Activated T-cell treated with anti-CD3 and anti-CD28 coated beads, Interleukin-2, amount 50 U/mL, for 24 hours (primary cell): Measurements from ENCODE around the gene VSTM5.

Experiments used
- DNase-seq: peaks from one replicate; pipeline ENCODE4 v3.0.0-alpha.2; 2020
- H3K27ac Mint-ChIP-seq: 2 replicates; pipeline ENCODE4 v1.8.0; 2020; ENCODE audit warnings: mild to moderate bottlenecking, mixed read lengths
- H3K27me3 Mint-ChIP-seq: 2 replicates; pipeline ENCODE4 v1.8.0; 2020; ENCODE audit warnings: mixed read lengths
- H3K36me3 Mint-ChIP-seq: 2 replicates; pipeline ENCODE4 v1.8.0; 2020; ENCODE audit warnings: low read depth, mixed read lengths
- H3K4me1 Mint-ChIP-seq: 2 replicates; pipeline ENCODE4 v1.8.0; 2020; ENCODE audit warnings: low read depth, mixed read lengths
- H3K4me3 Mint-ChIP-seq: 2 replicates; pipeline ENCODE4 v1.8.0; 2020; ENCODE audit warnings: mild to moderate bottlenecking, moderate library complexity, mixed read lengths
- H3K9me3 Mint-ChIP-seq: 2 replicates; pipeline ENCODE4 v1.8.0; 2020; ENCODE audit warnings: mixed read lengths

Gene VSTM5

GRCh38 chr11:93829598-93829997, 20.8 kb downstream of the VSTM5 start:
- H3K36me3 Mint-ChIP-seq, result no peaks in the 10 kb centered on the region
- H3K4me3 Mint-ChIP-seq, result no peak overlapping the region
- H3K4me1 Mint-ChIP-seq, result no peaks in the 10 kb centered on the region
- H3K27me3 Mint-ChIP-seq, result no peaks in the 10 kb centered on the region
- no peak overlapping the region for H3K27ac Mint-ChIP-seq
- DNase-seq, result no peak
- no peaks in the 10 kb centered on the region for H3K9me3 Mint-ChIP-seq

- Mint-ChIP-seq H3K27me3 (no peaks in the 10 kb centered on the region), H3K4me1 (no peaks in the 10 kb centered on the region), H3K27ac (no peak overlapping the region), H3K4me3 (no peak overlapping the region), H3K36me3 (no peaks in the 10 kb centered on the region), H3K9me3 (no peaks in the 10 kb centered on the region)
- DNase-seq, result no peak
These were observed 23.1 kb downstream of the VSTM5 start for GRCh38 chr11:93827363-93827762.

- no peaks in the 10 kb centered on the region for H3K4me1 Mint-ChIP-seq
- H3K27me3 Mint-ChIP-seq, result no peaks in the 10 kb centered on the region
- no peak overlapping the region for H3K27ac Mint-ChIP-seq
- H3K9me3 Mint-ChIP-seq, result no peaks in the 10 kb centered on the region
- no peak overlapping the region for H3K4me3 Mint-ChIP-seq
- DNase-seq, result no peak
- peaks cover 5% of the 10 kb centered on the region for H3K36me3 Mint-ChIP-seq
These were observed 27.2 kb downstream of the VSTM5 start for GRCh38 chr11:93823210-93823609.

GRCh38 chr11:93822359-93822758, 28.1 kb downstream of the VSTM5 start:
- Mint-ChIP-seq H3K4me3 (no peak overlapping the region), H3K36me3 (peaks cover 12% of the 10 kb centered on the region), H3K9me3 (no peaks in the 10 kb centered on the region), H3K27me3 (no peaks in the 10 kb centered on the region), H3K27ac (no peak overlapping the region), H3K4me1 (no peaks in the 10 kb centered on the region)
- DNase-seq, result no peak

- Mint-ChIP-seq H3K4me3 (no peak overlapping the region), H3K4me1 (no peaks in the 10 kb centered on the region), H3K27me3 (no peaks in the 10 kb centered on the region), H3K27ac (no peak overlapping the region), H3K9me3 (no peaks in the 10 kb centered on the region), H3K36me3 (peaks cover 14% of the 10 kb centered on the region)
- DNase-seq, result no peak
These were observed 28.8 kb downstream of the VSTM5 start for GRCh38 chr11:93821617-93822016.

GRCh38 chr11:93820847-93821246, 29.6 kb downstream of the VSTM5 start:
- H3K27me3 Mint-ChIP-seq, result no peaks in the 10 kb centered on the region
- H3K9me3 Mint-ChIP-seq, result no peaks in the 10 kb centered on the region
- no peak overlapping the region for H3K27ac Mint-ChIP-seq
- H3K4me1 Mint-ChIP-seq, result no peaks in the 10 kb centered on the region
- H3K36me3 Mint-ChIP-seq, result peaks cover 17% of the 10 kb centered on the region
- H3K4me3 Mint-ChIP-seq, result no peak overlapping the region
- DNase-seq, result no peak

GRCh38 chr11:93819966-93820695, 30.3 kb downstream of the VSTM5 start:
- Mint-ChIP-seq H3K27me3 (no peaks in the 10 kb centered on the region), H3K27ac (no peak overlapping the region), H3K4me3 (no peak overlapping the region), H3K4me1 (no peaks in the 10 kb centered on the region), H3K9me3 (no peaks in the 10 kb centered on the region), H3K36me3 (peaks cover 24% of the 10 kb centered on the region)
- DNase-seq, result no peak

- H3K27ac Mint-ChIP-seq, result no peak overlapping the region
- H3K27me3 Mint-ChIP-seq, result no peaks in the 10 kb centered on the region
- no peaks in the 10 kb centered on the region for H3K4me1 Mint-ChIP-seq
- no peaks in the 10 kb centered on the region for H3K9me3 Mint-ChIP-seq
- DNase-seq, result no peak
- peaks cover 49% of the 10 kb centered on the region for H3K36me3 Mint-ChIP-seq
- H3K4me3 Mint-ChIP-seq, result no peak overlapping the region
These were observed 32.7 kb downstream of the VSTM5 start for GRCh38 chr11:93817426-93818348.

GRCh38 chr11:93814966-93815633, 35.3 kb downstream of the VSTM5 start:
- DNase-seq, result no peak
- H3K4me1 Mint-ChIP-seq, result no peaks in the 10 kb centered on the region
- peaks cover 72% of the 10 kb centered on the region for H3K36me3 Mint-ChIP-seq
- no peaks in the 10 kb centered on the region for H3K27me3 Mint-ChIP-seq
- H3K27ac Mint-ChIP-seq, result no peak overlapping the region
- no peak overlapping the region for H3K4me3 Mint-ChIP-seq
- H3K9me3 Mint-ChIP-seq, result no peaks in the 10 kb centered on the region

GRCh38 chr11:93813974-93814373, 36.4 kb downstream of the VSTM5 start:
- Mint-ChIP-seq H3K4me1 (no peaks in the 10 kb centered on the region), H3K27me3 (no peaks in the 10 kb centered on the region), H3K4me3 (no peak overlapping the region), H3K36me3 (peaks cover 83% of the 10 kb centered on the region), H3K27ac (no peak overlapping the region), H3K9me3 (no peaks in the 10 kb centered on the region)
- no peak for DNase-seq

GRCh38 chr11:93807980-93808379, 42.4 kb downstream of the VSTM5 start:
- DNase-seq, result no peak
- Mint-ChIP-seq H3K9me3 (no peaks in the 10 kb centered on the region), H3K4me1 (no peaks in the 10 kb centered on the region), H3K27me3 (no peaks in the 10 kb centered on the region), H3K27ac (no peak overlapping the region), H3K36me3 (peaks cover 92% of the 10 kb centered on the region), H3K4me3 (no peak overlapping the region)

- no peaks in the 10 kb centered on the region for H3K27me3 Mint-ChIP-seq
- H3K4me1 Mint-ChIP-seq, result no peaks in the 10 kb centered on the region
- no peak for DNase-seq
- H3K36me3 Mint-ChIP-seq, result peaks cover 91% of the 10 kb centered on the region
- H3K27ac Mint-ChIP-seq, result peak overlapping the region; percentile 3
- H3K4me3 Mint-ChIP-seq, result no peak overlapping the region
- H3K9me3 Mint-ChIP-seq, result no peaks in the 10 kb centered on the region
These were observed 45.5 kb downstream of the VSTM5 start for GRCh38 chr11:93804879-93805278.

- no peak for DNase-seq
- H3K27me3 Mint-ChIP-seq, result no peaks in the 10 kb centered on the region
- no peaks in the 10 kb centered on the region for H3K9me3 Mint-ChIP-seq
- no peak overlapping the region for H3K4me3 Mint-ChIP-seq
- H3K27ac Mint-ChIP-seq, result peak overlapping the region; percentile 37
- peaks cover 91% of the 10 kb centered on the region for H3K36me3 Mint-ChIP-seq
- no peaks in the 10 kb centered on the region for H3K4me1 Mint-ChIP-seq
These were observed 49.1 kb downstream of the VSTM5 start for GRCh38 chr11:93801366-93801765.

GRCh38 chr11:93796441-93797231, 53.8 kb downstream of the VSTM5 start:
- Mint-ChIP-seq H3K4me3 (no peak overlapping the region), H3K27ac (peak overlapping the region; percentile 3), H3K36me3 (peaks cover 91% of the 10 kb centered on the region), H3K9me3 (no peaks in the 10 kb centered on the region), H3K4me1 (peaks cover 4% of the 10 kb centered on the region), H3K27me3 (no peaks in the 10 kb centered on the region)
- DNase-seq, result no peak
